Raji (cell line): ENCODE measurements around the gene CA10.

Experiments
- POLR2A ChIP-seq: IDR thresholded peaks from 2 replicates; pipeline ENCODE4 v1.6.1; 2011; ENCODE audit warnings: low read depth, low read length, control low read depth; ENCODE audit not compliant: insufficient read depth

The CA10 gene

GRCh38 chr17:51908841-51909537, 249.5 kb downstream of the CA10 start:
- TF ChIP-seq POLR2A, result no peak

GRCh38 chr17:51907041-51907440, 251.5 kb downstream of the CA10 start:
- TF ChIP-seq POLR2A, result no peak

GRCh38 chr17:51904379-51904778, 254.1 kb downstream of the CA10 start:
- no peak for TF ChIP-seq POLR2A

GRCh38 chr17:51901242-51901641, 257.3 kb downstream of the CA10 start:
- TF ChIP-seq POLR2A, result no peak

GRCh38 chr17:51891936-51892335, 266.6 kb downstream of the CA10 start:
- no peak for TF ChIP-seq POLR2A

- no peak for TF ChIP-seq POLR2A
These were observed 267.8 kb downstream of the CA10 start for GRCh38 chr17:51890710-51891109.

GRCh38 chr17:51888816-51889215, 269.7 kb downstream of the CA10 start:
- TF ChIP-seq POLR2A, result no peak

GRCh38 chr17:51876986-51877385, 281.5 kb downstream of the CA10 start:
- TF ChIP-seq POLR2A, result no peak

- TF ChIP-seq POLR2A, result no peak
These were observed 285.2 kb downstream of the CA10 start for GRCh38 chr17:51873302-51873701.

- TF ChIP-seq POLR2A, result no peak
These were observed 289.1 kb downstream of the CA10 start for GRCh38 chr17:51869387-51869786.

GRCh38 chr17:51860954-51861561, 297.5 kb downstream of the CA10 start:
- TF ChIP-seq POLR2A, result no peak

- no peak for TF ChIP-seq POLR2A
These were observed 301.4 kb downstream of the CA10 start for GRCh38 chr17:51857052-51857597.

- no peak for TF ChIP-seq POLR2A
These were observed 302.7 kb downstream of the CA10 start for GRCh38 chr17:51855806-51856205.

- no peak for TF ChIP-seq POLR2A
These were observed 304.7 kb downstream of the CA10 start for GRCh38 chr17:51853857-51854256.

GRCh38 chr17:51852603-51853002, 305.9 kb downstream of the CA10 start:
- no peak for TF ChIP-seq POLR2A

GRCh38 chr17:51850201-51850600, 308.3 kb downstream of the CA10 start:
- TF ChIP-seq POLR2A, result no peak
